Astrocyte of the hippocampus (primary cell): ENCODE results near the gene CMTM4.
"Not testable (repeated sequence)": the region's sequence is repeated elsewhere in the genome, so short reads cannot be mapped to it uniquely, and the experiment has no call there.

Experiments used
- DNase-seq: peaks from one replicate; pipeline ENCODE4 v3.0.0; 2011; ENCODE audit warnings: low read depth, low spot score

Gene CMTM4

GRCh38 chr16:66705790-66706505 is 9.4 kb upstream of the CMTM4 start:
- peak; percentile 48 for DNase-seq

GRCh38 chr16:66703406-66704215 is 7.1 kb upstream of the CMTM4 start:
- DNase-seq = no peak

- DNase-seq = no peak
Measured at GRCh38 chr16:66701516-66701915, 5.0 kb upstream of the CMTM4 start.

- no peak for DNase-seq
Measured at GRCh38 chr16:66701026-66701425, 4.5 kb upstream of the CMTM4 start.

GRCh38 chr16:66699898-66700297 is 3.4 kb upstream of the CMTM4 start:
- no peak for DNase-seq

- no peak for DNase-seq
Measured at GRCh38 chr16:66698046-66698445, 1.5 kb upstream of the CMTM4 start.

GRCh38 chr16:66695935-66696668 is 441 bp downstream of the CMTM4 start:
- DNase-seq = peak; percentile 39

- no peak for DNase-seq
Measured at GRCh38 chr16:66695471-66695934, 1.0 kb downstream of the CMTM4 start.

- no peak for DNase-seq
Measured at GRCh38 chr16:66693149-66693548, 3.4 kb downstream of the CMTM4 start.

- DNase-seq = no peak
Measured at GRCh38 chr16:66692341-66692740, 4.2 kb downstream of the CMTM4 start.

- DNase-seq = no peak
Measured at GRCh38 chr16:66691234-66691633, 5.3 kb downstream of the CMTM4 start.

- DNase-seq = no peak
Measured at GRCh38 chr16:66690106-66690847, 6.3 kb downstream of the CMTM4 start.

GRCh38 chr16:66689282-66689681 is 7.3 kb downstream of the CMTM4 start:
- no peak for DNase-seq

- no peak for DNase-seq
Measured at GRCh38 chr16:66687906-66688625, 8.5 kb downstream of the CMTM4 start.

- not testable (repeated sequence) for DNase-seq
Measured at GRCh38 chr16:66685501-66686115, 10.9 kb downstream of the CMTM4 start.

GRCh38 chr16:66682271-66682670 is 14.3 kb downstream of the CMTM4 start:
- DNase-seq = peak; percentile 77

GRCh38 chr16:66681676-66682075 is 14.9 kb downstream of the CMTM4 start:
- no peak for DNase-seq

- no peak for DNase-seq
Measured at GRCh38 chr16:66678337-66678736, 18.2 kb downstream of the CMTM4 start.

- DNase-seq = no peak
Measured at GRCh38 chr16:66677836-66678235, 18.7 kb downstream of the CMTM4 start.

- no peak for DNase-seq
Measured at GRCh38 chr16:66677179-66677578, 19.4 kb downstream of the CMTM4 start.
